HEK293 (cell line): ENCODE measurements around the gene LMTK2.

Experiments used
- CTCF ChIA-PET: fragments of 350-600 bp; formaldehyde crosslinking; extraction: SDS; loops from one replicate; lab custom pipeline; 2021; ENCODE audit warnings: antibody characterized with exemption; lab: Yijun Ruan, JAX
- POLR2A ChIA-PET: fragments of 300-600 bp; formaldehyde crosslinking; extraction: SDS; loops from one replicate; lab custom pipeline; 2020; ENCODE audit warnings: antibody characterized with exemption, inconsistent platforms; lab: Yijun Ruan, JAX
- H3K27ac ChIP-seq: fragments of 200-500 bp; sonication (Bioruptor generic); 2 replicates; pipeline ENCODE4 v1.5.1; 2014; ENCODE audit warnings: low read depth, low read length, control low read depth, inconsistent platforms; ENCODE audit errors: extremely low read depth
- H3K36me3 ChIP-seq, 2 experiments: fragments of 200-500 bp in 1 of 2; sonication (Bioruptor generic) in 1 of 2; 1 replicate in 1 of 2; 2 replicates in 1 of 2; pipeline ENCODE4 v1.5.1; 2014 to 2017; ENCODE audit warnings: inconsistent platforms in 2 of 2, low read length in 2 of 2; ENCODE audit not compliant: control insufficient read depth in 2 of 2, insufficient read depth in 1 of 2
- H3K4me1 ChIP-seq: fragments of 200-500 bp; sonication (Bioruptor generic); 2 replicates; pipeline ENCODE4 v1.5.1; 2014; ENCODE audit warnings: mild to moderate bottlenecking, low read length, inconsistent platforms; ENCODE audit not compliant: control insufficient read depth, insufficient read depth
- H3K4me3 ChIP-seq: 2 replicates; pipeline ENCODE4 v1.5.1; 2011; ENCODE audit warnings: low read depth, mild to moderate bottlenecking, control low read depth, low read length, moderate library complexity
- H3K9me3 ChIP-seq: fragments of 200-500 bp; sonication (Bioruptor generic); 2 replicates; pipeline ENCODE4 v1.5.1; 2014; ENCODE audit warnings: low read depth, low read length, inconsistent platforms; ENCODE audit not compliant: control insufficient read depth, insufficient read depth
- EGR2 ChIP-seq: fragments of 450-650 bp; formaldehyde crosslinking; IDR thresholded peaks from 2 replicates; pipeline ENCODE4 v1.5.1; 2016; ENCODE audit warnings: low read depth, missing biosample characterization, missing genetic modification characterization
- HIC1 ChIP-seq: fragments of 450-650 bp; formaldehyde crosslinking; IDR thresholded peaks from 2 replicates; pipeline ENCODE4 v1.5.1; 2016; ENCODE audit warnings: missing biosample characterization, missing genetic modification characterization
- KLF1 ChIP-seq: fragments of 450-650 bp; formaldehyde crosslinking; IDR thresholded peaks from 2 replicates; pipeline ENCODE4 v1.5.1; 2016; ENCODE audit warnings: missing biosample characterization, missing genetic modification characterization
- PBX3 ChIP-seq: sonication (generic); formaldehyde crosslinking; IDR thresholded peaks from 2 replicates; pipeline ENCODE4 v1.8.1; 2022; ENCODE audit warnings: mild to moderate bottlenecking, moderate library complexity, missing genetic modification reagents
- SALL2 ChIP-seq: fragments of 450-650 bp; formaldehyde crosslinking; IDR thresholded peaks from 2 replicates; pipeline ENCODE4 v1.5.0; 2017; ENCODE audit warnings: missing biosample characterization, mild to moderate bottlenecking, missing genetic modification characterization, borderline replicate concordance
- SCRT2 ChIP-seq: fragments of 450-650 bp; formaldehyde crosslinking; IDR thresholded peaks from 2 replicates; pipeline ENCODE4 v1.5.1; 2016; ENCODE audit warnings: missing biosample characterization, missing genetic modification characterization
- ZBTB10 ChIP-seq: fragments of 450-650 bp; formaldehyde crosslinking; IDR thresholded peaks from 2 replicates; pipeline ENCODE4 v1.5.1; 2016; ENCODE audit warnings: missing biosample characterization, missing genetic modification characterization
- ZFHX2 ChIP-seq: fragments of 450-650 bp; formaldehyde crosslinking; conservative IDR thresholded peaks from 2 replicates; pipeline ENCODE4 v1.5.1; 2016; ENCODE audit warnings: missing biosample characterization, missing genetic modification characterization
- ZFP41 ChIP-seq: fragments of 450-650 bp; formaldehyde crosslinking; IDR thresholded peaks from 2 replicates; pipeline ENCODE4 v1.5.1; 2016; ENCODE audit warnings: missing biosample characterization, missing genetic modification characterization, borderline replicate concordance
- ZNF121 ChIP-seq: fragments of 450-650 bp; formaldehyde crosslinking; IDR thresholded peaks from 2 replicates; pipeline ENCODE4 v1.5.1; 2016; ENCODE audit warnings: missing biosample characterization, missing genetic modification characterization
- ZNF155 ChIP-seq: fragments of 450-650 bp; formaldehyde crosslinking; IDR thresholded peaks from 2 replicates; pipeline ENCODE4 v1.5.1; 2016; ENCODE audit warnings: missing biosample characterization, missing genetic modification characterization
- ZNF16 ChIP-seq: fragments of 450-650 bp; formaldehyde crosslinking; IDR thresholded peaks from 2 replicates; pipeline ENCODE4 v1.5.1; 2016; ENCODE audit warnings: low read depth, missing biosample characterization, missing genetic modification characterization
- ZNF169 ChIP-seq: fragments of 450-650 bp; formaldehyde crosslinking; IDR thresholded peaks from 2 replicates; pipeline ENCODE4 v1.5.1; 2016; ENCODE audit warnings: missing biosample characterization, missing genetic modification characterization
- ZNF23 ChIP-seq: fragments of 450-650 bp; formaldehyde crosslinking; IDR thresholded peaks from 2 replicates; pipeline ENCODE4 v1.5.1; 2016; ENCODE audit warnings: missing biosample characterization, missing genetic modification characterization, borderline replicate concordance
- ZNF24 ChIP-seq: fragments of 450-650 bp; formaldehyde crosslinking; IDR thresholded peaks from 2 replicates; pipeline ENCODE4 v1.5.1; 2016; ENCODE audit warnings: missing biosample characterization, missing genetic modification characterization
- ZNF26 ChIP-seq: fragments of 450-650 bp; formaldehyde crosslinking; IDR thresholded peaks from 2 replicates; pipeline ENCODE4 v1.5.1; 2016; ENCODE audit warnings: missing biosample characterization, missing genetic modification characterization
- ZNF324 ChIP-seq: fragments of 450-650 bp; formaldehyde crosslinking; IDR thresholded peaks from 2 replicates; pipeline ENCODE4 v1.5.1; 2016; ENCODE audit warnings: missing biosample characterization, missing genetic modification characterization
- ZNF433 ChIP-seq: fragments of 450-650 bp; formaldehyde crosslinking; IDR thresholded peaks from 2 replicates; pipeline ENCODE4 v1.5.1; 2016; ENCODE audit warnings: missing biosample characterization, missing genetic modification characterization, low read depth
- ZNF561 ChIP-seq: fragments of 450-650 bp; IDR thresholded peaks from 2 replicates; pipeline ENCODE4 v1.5.1; 2018; ENCODE audit warnings: missing biosample characterization, missing genetic modification characterization, borderline replicate concordance
- ZNF645 ChIP-seq: fragments of 450-650 bp; formaldehyde crosslinking; IDR thresholded peaks from 2 replicates; pipeline ENCODE4; 2016; ENCODE audit warnings: missing biosample characterization, missing genetic modification characterization
- ZNF664 ChIP-seq: fragments of 450-650 bp; formaldehyde crosslinking; IDR thresholded peaks from 2 replicates; pipeline ENCODE4 v1.5.1; 2016; ENCODE audit warnings: missing biosample characterization, missing genetic modification characterization
- ZNF701 ChIP-seq: fragments of 450-650 bp; formaldehyde crosslinking; IDR thresholded peaks from 2 replicates; pipeline ENCODE4 v1.5.1; 2016; ENCODE audit warnings: missing biosample characterization, missing genetic modification characterization
- ZNF791 ChIP-seq: fragments of 450-650 bp; formaldehyde crosslinking; IDR thresholded peaks from 2 replicates; pipeline ENCODE4 v1.5.1; 2016; ENCODE audit warnings: missing biosample characterization, missing genetic modification characterization
- ZNF837 ChIP-seq: fragments of 450-650 bp; formaldehyde crosslinking; IDR thresholded peaks from 2 replicates; pipeline ENCODE4 v1.5.1; 2016; ENCODE audit warnings: missing biosample characterization, missing genetic modification characterization
- ZSCAN23 ChIP-seq: fragments of 450-650 bp; formaldehyde crosslinking; IDR thresholded peaks from 2 replicates; pipeline ENCODE4 v1.5.1; 2016; ENCODE audit warnings: missing biosample characterization, missing genetic modification characterization

LMTK2 gene

GRCh38 chr7:98057157-98057556 is 49.5 kb upstream of the LMTK2 start:
- H3K27ac ChIP-seq: no peak overlapping the region
- ChIA-PET CTCF (no interaction called here), POLR2A (no interaction called here)
- no peaks in the 10 kb centered on the region for H3K4me1 ChIP-seq
- no peaks in the 10 kb centered on the region for H3K9me3 ChIP-seq
- H3K4me3 ChIP-seq: no peak overlapping the region
- no peaks in the 10 kb centered on the region for H3K36me3 ChIP-seq
- TF ChIP-seq SALL2 (tag by site-specific recombination) (no peak), ZNF701 (tag by site-specific recombination) (no peak), ZNF121 (tag by site-specific recombination) (peak; percentile 86)

- H3K27ac ChIP-seq: no peak overlapping the region
- H3K4me1 ChIP-seq: no peaks in the 10 kb centered on the region
- no peak overlapping the region for H3K4me3 ChIP-seq
- H3K36me3 ChIP-seq: no peaks in the 10 kb centered on the region
- TF ChIP-seq HIC1 (tag by site-specific recombination): no peak
- peak; percentile 88 for TF ChIP-seq EGR2 (tag by site-specific recombination)
- TF ChIP-seq KLF1 (tag by site-specific recombination): no peak
- TF ChIP-seq ZNF433 (tag by site-specific recombination): no peak
- TF ChIP-seq ZNF169: no peak
- no peak for TF ChIP-seq ZNF324 (tag by site-specific recombination)
- TF ChIP-seq ZSCAN23 (tag by site-specific recombination): no peak
- no peak for TF ChIP-seq SCRT2 (tag by site-specific recombination)
- TF ChIP-seq ZNF16 (tag by site-specific recombination): no peak
- peak; percentile 65; the same call in 1 of the 2 replicates for TF ChIP-seq ZFHX2
- TF ChIP-seq ZNF155 (tag by site-specific recombination): no peak
- TF ChIP-seq, all 188 proteins: peak for 2
- POLR2A ChIA-PET: no interaction called here
- no peaks in the 10 kb centered on the region for H3K9me3 ChIP-seq
- CTCF ChIA-PET: no interaction called here
Measured at GRCh38 chr7:98058186-98058585, 48.5 kb upstream of the LMTK2 start.

- no peaks in the 10 kb centered on the region for H3K4me1 ChIP-seq
- ChIA-PET CTCF (interaction anchor here (1.2 to 1.7 kb wide), 2 partner anchors 43 to 56 kb away, joined by 3 to 5 read pairs; no protein-coding TSS in a partner anchor), POLR2A (interaction anchor here (0.7 kb wide), 1 partner anchor 59 kb away, joined by 3 read pairs; no protein-coding TSS in a partner anchor)
- H3K9me3 ChIP-seq: no peaks in the 10 kb centered on the region
- no peaks in the 10 kb centered on the region for H3K36me3 ChIP-seq
- no peak overlapping the region for H3K4me3 ChIP-seq
- no peak overlapping the region for H3K27ac ChIP-seq
- TF ChIP-seq ZNF645 (tag by site-specific recombination) (no peak), ZBTB10 (tag by site-specific recombination) (no peak), ZNF791 (tag by site-specific recombination) (no peak), ZNF561 (tag by site-specific recombination) (no peak), ZNF24 (tag by site-specific recombination) (no peak), ZNF23 (tag by site-specific recombination) (no peak), ZNF837 (tag by site-specific recombination) (no peak), ZNF26 (tag by site-specific recombination) (no peak), ZNF664 (tag by site-specific recombination) (no peak), PBX3 (no peak), ZFP41 (no peak)
Measured at GRCh38 chr7:98064233-98064632, 42.4 kb upstream of the LMTK2 start.
